NK-92 (cell line): Measurements from ENCODE around the gene CENPF.
"Not testable (repeated sequence)": the region's sequence is repeated elsewhere in the genome, so short reads cannot be mapped to it uniquely, and the experiment has no call there.

Experiments
- DNase-seq: peaks from one replicate; lab custom pipeline; 2025; ENCODE audit not compliant: unreplicated experiment; lab: John Stamatoyannopoulos, UW

Gene CENPF

DNA sequence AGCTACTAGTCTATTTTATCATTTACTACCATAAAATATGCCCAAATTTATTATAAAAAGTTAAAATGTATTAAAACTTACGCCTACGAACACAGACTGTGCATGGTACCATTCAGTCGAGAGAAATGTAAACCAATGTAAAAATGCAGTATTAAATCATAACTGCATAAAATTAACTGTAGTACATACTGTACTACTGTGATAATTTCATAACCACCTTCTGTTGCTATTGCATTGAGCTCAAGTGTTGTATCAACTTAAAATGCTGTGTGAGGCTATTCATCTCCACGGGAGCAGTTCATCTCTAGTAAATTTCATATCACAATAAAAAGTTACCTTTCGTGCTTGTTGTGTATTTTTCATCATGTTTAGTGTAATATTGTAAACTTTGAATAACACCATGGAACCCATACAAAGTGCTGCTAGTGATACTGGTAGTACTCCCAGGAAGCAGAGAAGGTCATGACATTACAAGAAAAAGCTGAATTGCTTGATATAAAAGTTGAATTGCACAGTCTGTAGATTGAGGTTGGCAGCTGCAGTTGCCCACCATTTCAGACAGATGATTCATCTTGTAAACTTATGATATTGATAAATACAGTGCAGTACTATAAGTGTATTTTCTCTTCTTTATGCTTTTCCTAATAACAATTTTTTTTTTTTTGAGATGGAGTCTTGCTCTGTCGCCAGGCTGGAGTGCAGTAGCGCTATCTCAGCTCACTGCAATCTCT is 19.0 kb upstream of the CENPF start:
- DNase-seq: no peak

DNA sequence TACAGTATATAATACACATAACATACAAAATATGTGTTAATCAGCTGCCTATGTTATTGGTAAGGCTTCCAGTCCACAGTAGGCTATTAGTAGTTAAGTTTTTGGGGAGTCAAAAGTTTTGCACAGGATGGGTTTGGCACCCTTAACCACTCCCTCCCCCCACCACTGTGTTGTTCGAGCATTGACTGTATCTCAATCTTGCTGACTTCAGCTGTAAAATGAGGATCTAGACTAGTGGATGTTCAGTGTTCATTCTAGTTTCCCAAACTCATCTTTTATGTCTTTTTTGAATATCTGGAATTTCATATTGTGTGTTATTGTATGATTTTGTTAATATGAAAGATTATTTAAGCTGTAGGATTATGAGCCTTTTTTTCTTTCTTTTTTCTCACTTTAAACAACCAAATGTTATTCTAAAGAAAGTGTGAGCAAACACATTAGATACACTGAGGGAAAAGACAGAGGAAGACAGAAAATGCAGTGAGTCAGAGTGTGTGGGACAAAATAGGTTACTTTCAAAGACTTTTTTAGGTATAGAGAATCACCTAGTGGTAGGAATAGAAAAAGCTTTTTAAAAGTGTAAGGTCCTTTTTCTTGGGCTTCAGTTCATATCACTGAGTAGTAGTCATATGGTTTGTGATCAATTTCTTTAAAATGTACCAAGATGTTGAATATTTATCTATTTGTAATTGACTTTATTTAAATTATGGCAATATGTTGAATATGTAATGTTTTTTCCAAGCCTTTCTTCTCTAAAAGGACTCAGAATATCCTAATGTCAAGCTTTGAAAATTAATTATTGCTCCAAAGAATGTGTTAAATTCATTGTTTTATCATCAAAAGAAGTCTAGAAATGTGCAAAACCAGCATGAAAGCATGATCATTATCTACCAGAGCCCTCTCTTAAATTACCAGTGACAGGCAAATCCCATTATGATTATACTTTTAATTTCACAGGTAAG is 17.9 kb upstream of the CENPF start:
- DNase-seq: no peak

DNA sequence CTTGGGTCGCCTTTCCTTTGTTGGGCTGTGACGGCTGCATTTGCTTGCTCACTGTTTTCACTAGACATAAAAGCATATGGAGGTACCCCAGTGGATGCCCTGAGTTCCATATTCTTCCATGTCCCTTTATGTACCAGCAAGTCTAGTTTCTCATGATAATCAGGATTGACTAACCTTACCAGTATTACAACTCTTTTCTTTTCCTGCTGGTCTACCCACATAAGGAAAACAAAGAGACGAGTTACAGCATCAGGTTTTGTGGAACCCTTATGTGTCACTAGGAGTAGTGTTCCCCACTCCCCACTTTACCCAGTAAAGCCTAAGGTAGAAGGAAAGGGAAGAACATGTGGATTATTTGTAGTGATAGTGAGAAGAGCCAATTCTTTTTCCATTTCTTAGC is 16.4 kb upstream of the CENPF start:
- DNase-seq: no peak

DNA sequence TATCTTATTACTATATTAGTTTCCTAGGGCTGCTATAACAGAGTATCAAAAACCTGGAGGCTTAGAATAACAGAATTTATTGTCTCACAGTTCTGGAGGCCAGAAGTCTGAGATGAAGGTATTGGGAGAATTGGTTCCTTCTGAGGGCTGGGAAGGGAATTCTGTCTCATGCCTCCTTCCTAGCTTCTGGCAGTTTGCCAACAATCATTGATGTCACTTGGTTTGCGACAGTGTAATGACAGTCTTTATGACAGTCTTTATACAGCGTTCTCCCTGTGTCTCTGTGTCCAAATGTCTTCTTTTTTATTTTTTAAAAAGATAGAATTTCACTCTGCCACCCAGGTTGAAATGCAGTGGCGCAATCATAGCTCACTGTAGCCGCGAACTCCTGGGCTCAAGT is 15.8 kb upstream of the CENPF start:
- DNase-seq: no peak

DNA sequence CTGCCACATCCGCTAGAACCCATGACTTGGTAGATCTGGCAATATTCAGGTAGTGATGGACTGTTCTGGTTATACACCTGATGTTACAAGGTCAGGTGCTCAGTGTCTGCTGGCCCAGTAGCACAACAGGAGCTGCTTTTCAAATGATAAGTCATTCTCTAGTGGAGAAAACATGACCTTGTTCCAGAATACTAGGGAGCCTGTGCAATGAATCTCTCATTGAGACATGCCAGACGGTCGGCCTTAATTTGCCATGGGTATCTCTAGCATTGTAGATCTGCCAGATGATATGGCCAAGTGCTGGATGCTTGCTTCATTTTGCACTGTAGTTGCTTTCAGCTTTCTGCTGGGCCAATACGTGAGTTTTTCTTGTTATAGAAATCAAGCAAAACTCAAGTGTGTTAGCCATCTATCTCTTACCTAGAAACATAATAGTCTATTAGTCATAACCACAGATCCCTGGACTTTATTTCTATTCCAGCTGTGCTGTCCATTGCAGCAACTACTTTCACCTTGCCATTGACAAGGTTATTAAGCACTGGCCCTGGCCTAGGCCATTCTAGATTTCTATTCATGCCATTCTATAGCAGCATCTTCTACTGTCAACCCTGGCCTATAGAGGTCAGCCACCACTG is 13.9 kb upstream of the CENPF start:
- no peak for DNase-seq

DNA sequence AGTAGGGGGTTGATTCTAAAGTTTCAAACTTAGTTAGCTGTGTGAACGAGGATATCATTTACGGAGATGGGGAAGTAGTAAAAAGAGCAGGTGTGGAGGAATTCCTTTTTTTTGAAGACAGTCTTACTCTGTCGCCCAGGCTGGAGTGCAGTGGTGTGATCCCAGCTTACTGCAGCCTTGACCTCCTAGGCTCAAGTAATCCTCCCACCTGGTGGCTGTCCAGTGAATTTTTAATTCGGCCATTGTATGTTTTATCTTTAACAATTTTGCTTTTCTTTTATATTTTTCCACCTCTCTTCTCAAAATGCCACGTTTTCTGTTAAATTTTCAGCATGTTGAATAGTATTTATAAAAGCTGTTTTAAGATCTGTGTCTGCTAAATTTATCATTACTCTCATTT is 12.3 kb upstream of the CENPF start:
- no peak for DNase-seq

DNA sequence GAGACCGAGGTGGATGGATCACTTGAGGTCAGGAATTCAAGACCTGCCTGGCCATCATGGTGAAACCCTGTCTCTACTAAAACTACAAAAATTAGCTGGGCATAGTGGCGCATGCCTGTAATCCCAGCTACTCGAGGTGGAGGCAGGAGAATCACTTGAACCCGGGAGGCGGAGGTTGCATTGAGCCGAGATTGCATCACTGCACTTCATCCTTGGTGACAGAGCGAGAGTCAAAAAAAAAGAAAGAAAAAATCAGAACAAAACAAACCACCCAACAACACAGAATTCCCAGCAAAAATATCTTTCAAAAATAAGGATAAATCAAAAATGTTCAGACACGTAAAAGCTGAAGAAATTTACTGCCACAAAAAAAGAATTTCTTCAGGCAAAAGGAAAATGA is 11.1 kb upstream of the CENPF start:
- DNase-seq: not testable (repeated sequence)

DNA sequence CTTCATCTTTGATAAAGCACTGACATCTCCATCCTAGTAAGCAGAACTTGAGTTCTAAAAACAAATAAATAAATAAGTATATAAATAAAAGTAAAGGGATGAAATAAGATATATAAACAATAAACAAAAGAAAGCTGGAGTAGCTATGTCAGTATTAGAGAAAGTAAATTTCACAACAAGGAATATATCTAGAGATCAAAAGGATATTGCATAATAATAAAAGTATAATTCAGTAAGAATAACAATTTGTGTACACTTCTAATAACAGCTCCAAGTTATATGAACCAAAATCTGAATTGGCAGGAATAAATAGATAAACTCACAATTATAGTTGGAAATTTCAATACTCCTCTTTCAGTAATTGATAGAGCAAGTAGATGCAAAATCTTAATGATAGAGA is 9.8 kb upstream of the CENPF start:
- DNase-seq: no peak

DNA sequence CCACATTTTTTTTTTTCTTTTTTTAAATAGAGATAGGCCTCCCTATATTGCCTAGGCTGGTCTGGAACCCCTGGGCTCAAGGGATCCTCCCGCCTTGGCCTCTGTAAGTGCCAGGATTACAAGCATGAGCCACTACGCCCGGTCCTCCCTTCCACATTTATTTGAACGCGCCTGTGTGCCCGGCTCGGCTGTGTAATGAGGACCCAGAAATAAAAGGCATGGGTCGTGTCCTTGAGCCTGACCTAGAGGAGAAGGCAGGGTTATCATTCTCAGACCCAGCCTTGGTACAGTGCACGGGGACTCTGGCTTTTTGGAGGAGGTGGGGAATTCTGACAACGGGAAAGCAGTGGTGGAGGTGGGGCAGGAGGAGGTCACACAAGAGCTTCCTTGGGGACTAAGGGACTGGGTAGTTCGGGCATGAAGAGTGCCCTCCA is 841 bp downstream of the CENPF start:
- no peak for DNase-seq

DNA sequence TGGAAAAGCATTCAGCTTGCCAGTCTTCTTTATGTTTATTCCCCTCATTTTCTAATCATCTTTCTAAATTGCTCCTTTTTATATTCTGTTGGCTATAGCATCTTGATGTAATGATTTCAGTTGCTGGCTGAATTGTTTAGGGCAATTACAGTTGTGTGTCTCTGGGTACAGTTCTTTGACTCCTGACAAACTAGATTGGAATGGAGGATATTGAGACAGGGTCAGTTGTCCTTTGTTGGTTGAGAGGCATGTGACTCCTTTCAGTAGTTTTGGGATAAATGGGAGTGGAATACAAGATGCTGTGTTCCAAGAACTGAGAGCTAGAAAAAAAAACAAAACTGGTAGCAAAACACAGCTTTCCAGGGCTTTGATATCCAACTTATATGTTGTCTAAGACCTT is 1.5 kb downstream of the CENPF start:
- no peak for DNase-seq

DNA sequence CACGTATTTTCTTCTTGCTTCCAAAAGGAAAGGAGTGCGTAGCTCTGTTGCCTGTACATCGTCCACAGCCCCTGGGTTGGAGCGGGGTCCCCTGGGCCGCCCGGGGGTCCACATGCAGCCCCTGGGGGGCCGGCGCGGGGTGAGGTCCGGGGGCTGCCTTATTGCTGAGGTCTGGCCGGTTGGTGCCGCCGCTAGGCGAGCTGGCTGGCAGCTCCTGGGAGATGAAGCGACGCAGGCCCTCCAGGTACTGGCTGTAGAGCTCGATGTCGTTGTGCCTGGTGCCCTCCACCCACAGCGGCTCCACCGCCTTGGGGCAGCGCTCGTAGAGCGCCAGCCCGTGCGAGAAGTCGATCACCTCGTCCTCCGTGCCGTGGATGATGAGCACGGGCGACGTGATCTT is 2.5 kb downstream of the CENPF start:
- not testable (repeated sequence) for DNase-seq

DNA sequence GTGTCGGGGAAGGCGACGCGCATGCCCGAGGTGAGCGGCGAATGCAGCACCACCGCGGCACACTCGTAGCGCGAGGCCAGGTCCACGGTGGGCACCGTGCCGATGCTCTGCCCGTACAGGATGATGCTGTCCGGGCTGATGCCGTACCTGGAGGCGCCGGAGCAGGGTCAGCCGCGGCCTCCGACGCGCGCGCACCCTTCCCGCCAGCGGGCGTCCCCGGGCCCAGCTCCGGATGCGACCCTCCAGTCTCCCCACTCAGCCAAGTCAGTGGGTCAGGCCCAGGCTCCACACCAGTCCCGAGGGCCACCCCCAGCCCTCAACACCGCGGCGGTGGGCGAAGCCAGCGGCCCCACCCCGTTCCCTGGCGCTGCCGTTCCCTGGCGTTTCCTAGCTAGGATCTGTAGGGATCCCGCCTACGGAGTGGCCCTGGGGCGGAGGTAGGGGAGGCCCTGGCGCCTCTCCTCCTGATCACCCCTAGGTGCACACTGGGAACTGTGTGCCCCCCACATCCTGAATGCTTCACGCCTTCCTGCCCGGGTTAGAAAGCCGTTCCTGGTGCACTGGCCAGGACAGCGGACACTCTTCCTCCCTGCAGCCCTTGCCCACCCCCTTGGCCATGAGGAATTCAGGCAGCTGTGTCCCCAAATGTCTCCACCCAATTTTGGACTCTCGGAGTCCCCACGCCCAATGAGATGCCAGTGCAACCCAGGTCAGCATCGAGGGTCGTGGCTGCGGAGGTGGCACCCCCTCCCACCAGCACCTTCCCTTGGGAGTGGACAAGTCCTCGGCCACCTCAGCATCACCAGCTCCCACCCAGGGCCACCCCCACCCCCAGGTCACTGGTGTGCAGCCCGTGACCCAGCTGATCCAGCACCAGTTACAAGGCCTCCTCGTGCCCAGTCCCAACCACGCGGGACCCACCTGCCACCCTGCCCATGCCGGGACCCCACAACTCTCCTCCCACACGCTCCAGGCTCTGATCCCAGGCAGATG is 3.2 kb downstream of the CENPF start:
- not testable (repeated sequence) for DNase-seq

DNA sequence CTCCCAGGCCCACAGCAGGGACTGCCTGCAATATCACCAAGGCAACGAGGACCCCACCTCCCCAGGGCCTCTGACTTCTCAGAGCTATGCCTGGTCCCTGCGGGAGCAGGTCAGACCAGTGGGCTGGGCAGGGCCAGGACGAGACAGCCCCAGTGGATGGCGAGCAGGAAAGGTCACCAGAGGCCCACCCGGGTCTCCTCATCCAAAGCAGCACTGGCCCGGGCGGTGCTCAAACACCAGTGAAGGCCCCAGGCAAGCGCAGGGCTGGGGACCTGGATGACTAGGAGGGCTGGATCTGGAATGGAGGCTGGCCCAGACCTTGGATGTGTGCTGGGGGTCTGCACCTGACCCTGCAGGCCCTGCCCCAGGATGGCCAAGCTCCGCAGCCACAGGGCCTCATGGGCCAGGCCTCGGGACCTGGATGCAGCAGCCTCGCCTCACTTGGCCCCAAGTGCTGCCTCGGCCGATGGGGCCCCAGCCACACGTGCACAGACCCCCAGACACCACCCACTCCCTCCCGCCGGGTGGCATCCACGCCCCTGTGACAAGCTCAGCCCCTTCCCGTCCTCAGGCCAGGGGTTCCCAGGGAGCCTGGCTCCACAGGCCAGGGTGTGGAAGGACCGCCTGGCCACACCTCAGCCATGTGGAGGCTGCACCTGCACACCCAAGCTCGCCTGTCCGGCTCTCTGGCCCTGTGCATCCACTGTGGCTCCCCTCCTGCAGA is 4.7 kb downstream of the CENPF start:
- not testable (repeated sequence) for DNase-seq

DNA sequence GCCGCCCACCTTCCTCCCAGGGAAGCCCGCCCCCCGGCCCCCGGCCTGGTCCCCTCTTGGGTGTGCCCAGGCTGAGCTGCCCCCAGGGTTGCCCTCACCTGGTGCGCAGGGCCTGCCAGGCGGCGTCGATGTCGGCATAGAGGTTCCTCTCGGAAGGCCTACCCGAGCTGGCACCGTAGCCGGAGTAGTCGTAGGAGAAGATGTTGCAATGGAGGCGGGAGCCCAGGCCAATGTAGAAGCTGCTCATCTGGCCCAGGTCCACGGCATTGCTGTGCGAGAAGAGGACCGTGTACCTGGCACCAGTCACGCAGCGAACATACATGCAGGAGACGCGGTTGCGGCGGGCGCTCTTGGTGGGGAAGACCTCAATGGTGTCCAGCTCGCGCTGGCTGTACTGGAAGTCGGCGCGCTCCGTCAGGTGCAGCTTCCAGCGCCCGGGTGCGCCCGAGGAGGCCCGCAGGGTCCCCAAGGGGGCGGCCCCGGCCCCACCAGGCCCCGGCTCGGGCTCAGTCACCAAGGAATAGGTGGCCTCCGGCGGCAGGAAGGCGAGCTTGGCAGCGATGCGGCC is 5.3 kb downstream of the CENPF start:
- DNase-seq: not testable (repeated sequence)

DNA sequence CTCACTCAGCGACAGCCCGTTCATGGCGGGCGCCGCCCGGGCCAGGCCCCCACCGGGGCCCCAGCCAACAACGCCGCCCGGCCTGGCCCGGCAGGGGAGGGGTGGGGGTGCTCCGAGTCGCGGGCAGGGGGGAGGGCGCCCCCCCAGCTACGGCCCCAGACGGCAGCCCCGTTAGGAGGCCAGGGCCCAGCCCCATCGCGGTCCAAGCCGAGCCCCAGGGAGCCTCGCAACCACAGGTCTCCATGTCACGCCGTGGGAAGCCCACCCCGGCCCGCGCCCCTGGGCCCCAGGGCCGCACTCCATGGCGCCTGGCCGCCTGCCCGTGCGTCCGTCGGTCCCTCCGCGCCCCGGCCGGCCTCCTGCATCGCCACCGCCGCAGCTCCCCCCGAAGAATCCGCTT is 5.8 kb downstream of the CENPF start:
- not testable (repeated sequence) for DNase-seq

DNA sequence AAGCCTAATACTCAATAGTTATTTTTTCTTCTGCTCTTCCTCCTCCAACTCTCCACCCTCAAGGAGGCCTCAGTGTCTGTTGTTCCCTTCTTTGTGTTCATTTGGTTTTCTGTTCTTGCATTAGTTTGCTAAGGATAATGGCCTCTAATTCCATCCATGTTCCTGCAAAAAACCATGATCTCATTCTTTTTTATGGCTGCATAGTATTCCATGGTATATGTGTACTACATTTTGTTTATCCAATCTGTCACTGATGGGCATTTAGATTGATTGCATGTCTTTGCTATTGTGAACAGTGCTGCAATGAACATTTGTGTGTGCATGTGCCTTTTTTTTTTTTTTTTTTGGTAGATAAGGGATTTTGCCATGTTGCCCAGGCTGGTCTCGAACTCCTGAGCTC is 6.7 kb downstream of the CENPF start:
- no peak for DNase-seq

DNA sequence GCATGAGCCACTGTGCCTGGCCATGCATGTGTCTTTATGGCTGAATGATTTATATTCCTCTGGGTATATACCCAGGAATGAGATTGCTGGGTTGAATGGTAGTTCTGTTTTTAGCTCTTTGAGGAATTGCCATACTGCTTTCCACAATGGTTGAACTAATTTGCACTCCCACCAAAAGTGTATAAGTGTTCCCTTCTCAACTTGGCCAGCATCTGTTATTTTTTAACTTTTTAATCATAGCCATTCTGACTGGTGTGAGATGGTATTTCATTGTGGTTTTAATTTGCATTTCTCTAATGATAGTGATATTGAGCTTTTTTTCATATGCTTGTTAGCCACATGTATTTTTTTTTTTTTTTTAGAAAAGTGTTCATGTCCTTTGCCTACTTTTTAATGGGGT is 7.1 kb downstream of the CENPF start:
- not testable (repeated sequence) for DNase-seq

DNA sequence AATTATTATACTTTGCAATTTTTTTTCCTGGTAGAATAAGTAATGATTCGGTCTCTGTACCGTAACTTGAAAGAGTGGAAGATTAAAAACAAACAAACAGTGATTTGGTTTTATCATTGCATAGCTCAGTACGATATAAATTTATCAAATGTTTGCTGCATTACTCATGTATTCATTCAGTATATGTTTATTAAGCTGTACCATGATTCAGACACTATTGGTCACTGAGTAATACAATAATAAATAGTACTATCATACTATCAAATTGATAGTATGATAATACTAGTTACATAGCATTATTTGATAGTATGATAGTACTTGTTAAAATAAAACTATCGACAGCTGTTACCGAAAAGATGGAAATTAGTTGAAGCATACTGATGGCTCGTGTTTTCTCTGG is 12.1 kb downstream of the CENPF start:
- DNase-seq: no peak

DNA sequence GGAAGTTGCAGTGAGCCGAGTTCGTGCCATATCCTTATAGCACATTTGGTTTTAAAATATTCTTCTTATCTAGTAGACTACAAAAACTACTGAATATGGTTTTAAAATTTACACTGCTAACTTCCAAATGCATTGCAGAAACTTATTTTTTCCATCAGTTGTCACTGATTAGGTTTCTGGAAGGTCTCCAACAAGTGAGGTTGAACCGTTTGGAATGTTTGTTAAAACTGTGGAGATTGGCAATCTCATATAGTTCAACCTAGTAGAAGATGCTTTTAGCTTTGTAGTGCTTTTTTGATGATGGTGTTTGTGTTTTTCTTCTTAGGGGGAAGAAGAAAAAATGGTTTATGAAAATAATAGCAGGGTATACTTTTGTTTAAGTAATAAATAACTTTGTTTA is 12.9 kb downstream of the CENPF start:
- no peak for DNase-seq

DNA sequence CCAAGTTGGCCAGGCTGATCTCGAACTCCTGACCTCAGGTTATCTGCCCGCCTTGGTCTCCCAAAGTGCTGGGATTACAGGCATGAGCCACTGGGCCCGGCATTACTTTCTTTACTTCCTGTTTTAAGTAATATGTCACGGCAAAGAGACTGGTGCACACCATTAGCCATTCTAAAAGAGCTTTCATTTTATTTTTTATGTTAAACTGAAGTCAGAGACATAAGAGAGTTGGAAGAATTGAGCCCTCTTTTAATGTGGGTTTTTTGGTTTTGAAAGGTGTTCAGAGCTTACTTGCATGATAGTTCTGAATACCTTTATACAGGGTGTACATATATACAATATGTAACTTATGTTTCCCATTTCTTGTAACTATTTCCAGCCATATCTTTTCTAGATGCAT is 14.3 kb downstream of the CENPF start:
- no peak for DNase-seq
